Neural cell (in vitro differentiated cells): Measurements from ENCODE around the gene MMP1.

Source experiments
- POLR2AphosphoS5 ChIP-seq: IDR thresholded peaks from 2 replicates; pipeline ENCODE4 v1.6.1; 2012
- TF ChIP-seq, protein P1 (sequence below): fragments of 450-650 bp; IDR thresholded peaks from 2 replicates; pipeline ENCODE4 v1.5.1; 2014; ENCODE audit warnings: antibody characterized with exemption, mild to moderate bottlenecking, moderate library complexity; ENCODE audit not compliant: poor library complexity, severe bottlenecking

DNA sequence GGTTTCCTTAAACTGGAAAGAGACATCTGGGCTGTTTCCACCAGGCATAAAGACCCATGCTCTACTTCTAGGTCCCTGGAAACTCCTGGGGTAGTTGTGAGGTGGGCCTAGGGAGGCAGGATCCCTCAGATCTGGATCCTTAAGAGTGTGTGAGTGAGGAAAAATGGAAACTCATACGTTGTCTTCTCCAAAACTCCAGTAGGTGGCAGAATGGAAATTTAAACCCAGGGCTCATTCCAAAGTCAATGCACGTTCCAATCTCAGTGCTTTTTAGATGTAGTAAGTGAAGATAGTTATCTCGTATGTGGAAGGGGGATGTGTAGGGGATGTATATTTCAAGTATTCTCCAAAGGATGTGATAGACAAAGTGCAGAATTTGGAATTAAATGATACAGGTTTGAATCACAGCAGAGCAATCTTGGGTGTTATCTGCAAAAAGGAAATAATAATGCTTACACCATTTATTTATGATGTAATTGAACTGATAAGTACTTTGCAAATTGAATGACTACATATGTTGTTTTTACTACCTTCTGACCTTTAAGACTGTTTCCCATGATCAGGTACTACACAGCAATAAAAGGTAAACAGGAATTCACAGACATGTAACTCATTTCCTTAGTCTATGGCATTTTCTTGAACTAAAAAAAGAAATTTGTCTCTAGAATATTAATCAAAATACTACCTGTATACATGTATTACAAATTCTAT is 13.1 kb upstream of the MMP1 start:
- TF ChIP-seq, protein P1, sequence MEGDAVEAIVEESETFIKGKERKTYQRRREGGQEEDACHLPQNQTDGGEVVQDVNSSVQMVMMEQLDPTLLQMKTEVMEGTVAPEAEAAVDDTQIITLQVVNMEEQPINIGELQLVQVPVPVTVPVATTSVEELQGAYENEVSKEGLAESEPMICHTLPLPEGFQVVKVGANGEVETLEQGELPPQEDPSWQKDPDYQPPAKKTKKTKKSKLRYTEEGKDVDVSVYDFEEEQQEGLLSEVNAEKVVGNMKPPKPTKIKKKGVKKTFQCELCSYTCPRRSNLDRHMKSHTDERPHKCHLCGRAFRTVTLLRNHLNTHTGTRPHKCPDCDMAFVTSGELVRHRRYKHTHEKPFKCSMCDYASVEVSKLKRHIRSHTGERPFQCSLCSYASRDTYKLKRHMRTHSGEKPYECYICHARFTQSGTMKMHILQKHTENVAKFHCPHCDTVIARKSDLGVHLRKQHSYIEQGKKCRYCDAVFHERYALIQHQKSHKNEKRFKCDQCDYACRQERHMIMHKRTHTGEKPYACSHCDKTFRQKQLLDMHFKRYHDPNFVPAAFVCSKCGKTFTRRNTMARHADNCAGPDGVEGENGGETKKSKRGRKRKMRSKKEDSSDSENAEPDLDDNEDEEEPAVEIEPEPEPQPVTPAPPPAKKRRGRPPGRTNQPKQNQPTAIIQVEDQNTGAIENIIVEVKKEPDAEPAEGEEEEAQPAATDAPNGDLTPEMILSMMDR: peak; percentile 29
- no peak for TF ChIP-seq POLR2AphosphoS5
